Progenitor cell of endocrine pancreas (in vitro differentiated cells): ENCODE measurements around the gene SHC4. TPM values are rescaled to one million over a fixed set of nuclear protein-coding genes. Genes with fewer than 3 reads are reported as not detected.
A peak's percentile ranks its signal among the peaks of the same experiment; 100 is the strongest.

ENCODE experiments used
- DNase-seq: peaks from one replicate; pipeline ENCODE4 v3.0.0; 2021; ENCODE audit warnings: low spot score; ENCODE audit not compliant: unreplicated experiment
- H3K27ac Mint-ChIP-seq: 2 replicates; pipeline ENCODE4 v1.8.0; 2021; ENCODE audit warnings: mild to moderate bottlenecking, moderate library complexity, mixed read lengths
- H3K27me3 Mint-ChIP-seq: 2 replicates; pipeline ENCODE4 v1.8.0; 2021; ENCODE audit warnings: mixed read lengths
- H3K36me3 Mint-ChIP-seq: 2 replicates; pipeline ENCODE4 v1.8.0; 2022; ENCODE audit warnings: mixed read lengths; ENCODE audit not compliant: insufficient read depth
- H3K4me1 Mint-ChIP-seq: 2 replicates; pipeline ENCODE4 v1.8.0; 2021; ENCODE audit warnings: low read depth, mixed read lengths
- H3K4me3 Mint-ChIP-seq: 2 replicates; pipeline ENCODE4 v1.8.0; 2021; ENCODE audit warnings: low read depth, mild to moderate bottlenecking, moderate library complexity, mixed read lengths
- H3K9me3 Mint-ChIP-seq: 2 replicates; pipeline ENCODE4 v1.8.0; 2021; ENCODE audit warnings: low read depth, mixed read lengths
- CTCF ChIP-seq: fragments of 200-600 bp; sonication (generic); IDR thresholded peaks from one replicate; pipeline ENCODE4 v1.5.0; 2021; ENCODE audit warnings: antibody characterized with exemption, mild to moderate bottlenecking; ENCODE audit not compliant: unreplicated experiment
- total RNA-seq: library from RNA; stranded (reverse); gene quantifications from 2 replicates; pipeline ENCODE4 v1.2.1, GENCODE V29; 2021

SHC4 gene
- total RNA-seq, 1 donor from 2014 or later, result 0.36 TPM

DNA sequence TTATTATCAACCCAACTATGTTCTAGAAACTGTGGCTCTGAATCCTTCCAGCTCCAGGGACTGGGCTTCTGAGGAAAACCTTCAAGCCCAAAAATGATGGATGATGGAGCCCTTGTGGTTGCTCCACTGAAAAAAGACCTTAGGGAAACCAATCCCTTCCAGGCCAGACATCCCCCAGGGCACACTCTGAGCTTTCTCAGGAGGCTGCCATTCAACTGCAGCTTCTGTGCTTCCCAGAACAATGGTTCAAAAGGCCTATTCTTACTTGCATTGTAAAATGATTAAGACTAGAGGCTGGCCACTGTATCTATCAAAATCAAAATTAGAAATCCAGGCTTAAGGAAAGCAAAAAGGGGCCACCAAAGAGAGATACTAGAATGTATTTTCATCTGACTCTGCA, 58.5 kb downstream of the SHC4 start:
- peaks cover 7% of the 10 kb centered on the region for H3K9me3 Mint-ChIP-seq
- DNase-seq, result no peak
- no peaks in the 10 kb centered on the region for H3K27me3 Mint-ChIP-seq
- no peak overlapping the region for H3K4me3 Mint-ChIP-seq
- no peaks in the 10 kb centered on the region for H3K4me1 Mint-ChIP-seq
- peak overlapping the region; percentile 53 for H3K27ac Mint-ChIP-seq
- TF ChIP-seq CTCF, result no peak
- no peaks in the 10 kb centered on the region for H3K36me3 Mint-ChIP-seq

GRCh38 chr15:48904758-48905157, 59.0 kb downstream of the SHC4 start:
- peaks cover 5% of the 10 kb centered on the region for H3K9me3 Mint-ChIP-seq
- H3K4me3 Mint-ChIP-seq, result no peak overlapping the region
- H3K27ac Mint-ChIP-seq, result peak overlapping the region; percentile 53
- H3K36me3 Mint-ChIP-seq, result no peaks in the 10 kb centered on the region
- no peak for TF ChIP-seq CTCF
- no peaks in the 10 kb centered on the region for H3K27me3 Mint-ChIP-seq
- no peaks in the 10 kb centered on the region for H3K4me1 Mint-ChIP-seq
- no peak for DNase-seq

DNA sequence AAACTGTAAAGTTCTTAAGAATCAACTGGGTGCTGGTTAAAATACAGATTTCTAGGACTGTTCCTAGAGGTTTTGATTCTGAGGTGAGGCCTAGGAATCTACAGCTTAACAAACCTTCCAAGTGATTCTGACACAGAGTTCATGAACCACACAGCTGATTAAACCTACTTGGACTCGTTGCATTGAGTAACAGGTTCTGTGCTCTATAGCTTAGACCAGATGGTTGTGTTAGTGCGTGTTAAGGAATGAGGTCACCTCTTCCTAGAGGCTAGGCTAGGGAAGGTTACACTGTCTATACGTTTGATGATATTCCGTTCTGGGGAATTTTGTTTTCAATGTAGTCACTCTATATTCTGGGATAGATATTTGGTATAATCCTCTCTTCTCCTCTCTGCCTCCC, 63.9 kb downstream of the SHC4 start:
- Mint-ChIP-seq H3K27me3 (no peaks in the 10 kb centered on the region), H3K27ac (no peak overlapping the region), H3K36me3 (no peaks in the 10 kb centered on the region), H3K4me1 (peaks cover 22% of the 10 kb centered on the region), H3K9me3 (no peaks in the 10 kb centered on the region), H3K4me3 (no peak overlapping the region)
- no peak for DNase-seq
- no peak for TF ChIP-seq CTCF

DNA sequence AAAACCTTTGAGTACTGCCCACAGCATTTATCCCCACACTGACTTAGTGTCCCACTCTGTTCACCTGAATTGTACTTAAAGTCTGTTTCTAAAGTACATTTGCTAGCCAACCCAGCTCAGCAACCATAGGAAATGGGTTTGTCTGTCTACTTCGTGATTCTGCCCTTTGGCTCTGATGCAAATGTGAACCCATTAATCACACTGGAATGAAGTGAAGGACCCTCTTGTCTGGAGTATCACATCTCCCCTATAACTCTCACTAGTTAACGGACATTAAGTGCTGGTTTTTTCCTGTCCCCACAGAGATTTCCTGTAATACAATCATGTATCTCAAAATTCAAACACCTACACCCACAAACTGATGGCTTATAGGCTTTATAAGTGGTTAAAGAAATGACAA, 65.3 kb downstream of the SHC4 start:
- H3K27me3 Mint-ChIP-seq, result no peaks in the 10 kb centered on the region
- no peak for DNase-seq
- H3K4me1 Mint-ChIP-seq, result peaks cover 22% of the 10 kb centered on the region
- H3K27ac Mint-ChIP-seq, result no peak overlapping the region
- H3K36me3 Mint-ChIP-seq, result no peaks in the 10 kb centered on the region
- TF ChIP-seq CTCF, result no peak
- H3K9me3 Mint-ChIP-seq, result no peaks in the 10 kb centered on the region
- H3K4me3 Mint-ChIP-seq, result no peak overlapping the region

DNA sequence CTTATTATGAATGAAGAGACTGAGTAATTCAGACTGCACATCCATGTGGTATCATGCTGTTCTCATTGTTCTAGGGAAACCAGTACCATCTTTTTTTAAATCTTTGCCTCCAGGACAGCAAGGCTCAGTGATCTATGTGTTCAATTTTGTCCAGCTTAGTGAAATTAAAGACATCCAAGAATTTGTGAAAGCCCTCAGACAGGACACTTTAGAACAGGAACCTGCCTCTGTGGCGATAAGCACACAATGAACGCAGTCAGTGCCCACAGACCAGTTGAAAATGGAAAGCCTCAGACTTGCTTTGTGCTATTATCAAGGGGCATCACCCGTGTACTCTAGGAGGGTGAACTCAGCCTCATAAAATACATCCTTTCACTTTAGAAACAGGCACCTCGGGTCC, 65.7 kb downstream of the SHC4 start:
- H3K4me3 Mint-ChIP-seq, result no peak overlapping the region

More for the DNA sequence above, 65.7 kb downstream of the SHC4 start:
- H3K36me3 Mint-ChIP-seq, result no peaks in the 10 kb centered on the region
- no peaks in the 10 kb centered on the region for H3K9me3 Mint-ChIP-seq
- no peak for TF ChIP-seq CTCF
- no peaks in the 10 kb centered on the region for H3K27me3 Mint-ChIP-seq
- no peak for DNase-seq
- H3K27ac Mint-ChIP-seq, result no peak overlapping the region
- peaks cover 22% of the 10 kb centered on the region for H3K4me1 Mint-ChIP-seq
